HCT116 (cell line): Measurements from ENCODE around the gene ITIH1. TPM values are rescaled to one million over a fixed set of nuclear protein-coding genes. Genes with fewer than 3 reads are reported as not detected.

Experiments used
- ATAC-seq: fragments of 200-7000 bp; cut with Tn5 transposase; 2 replicates; pipeline ENCODE4 v1.9.1; 2020; ENCODE audit warnings: mild to moderate bottlenecking, moderate library complexity
- BruUV-seq: library from RNA; stranded (reverse); fragments of 400-500 nt; replicated peaks from 2 replicates; lab custom pipeline; 2021; lab: Mats Ljungman, UMichigan
- CTCF ChIA-PET: fragments of 300-600 bp; sonication (Branson Sonifier 250); formaldehyde crosslinking; loops from one replicate; lab custom pipeline; 2021; ENCODE audit warnings: antibody characterized with exemption; lab: Charles Lee
- POLR2A ChIA-PET: fragments of 300-600, 350-600 bp; sonication (Branson Sonifier 250); formaldehyde crosslinking; loops from one replicate; lab custom pipeline; 2021; ENCODE audit warnings: antibody characterized with exemption; lab: Charles Lee
- RAD21 ChIA-PET, 2 experiments: fragments of 300-600 bp; sonication (Branson Sonifier 250); formaldehyde crosslinking; loops; one replicate each; lab custom pipeline; 2023; ENCODE audit warnings: low total read pairs in 2 of 2; ENCODE audit not compliant: uncharacterized antibody in 2 of 2, unreplicated experiment in 2 of 2, low non-redundant PET in 1 of 2; lab: Charles Lee
- DNase-seq: peaks from one replicate; pipeline ENCODE4 v3.0.0-alpha.2; 2010; ENCODE audit warnings: low read depth, low spot score
- H2AFZ ChIP-seq: fragments of 200-600 bp; shearing (Covaris generic), sonication (generic); 2 replicates; pipeline ENCODE4 v1.6.1; 2017; ENCODE audit warnings: low read depth, mixed run types, mixed read lengths, antibody characterized with exemption, low read length; ENCODE audit not compliant: poor library complexity, severe bottlenecking
- H3K27ac ChIP-seq: 2 replicates; pipeline ENCODE4 v1.5.1; 2012; ENCODE audit warnings: low read depth, low read length
- H3K27me3 ChIP-seq: fragments of 200-600 bp; sonication (generic); 2 replicates; pipeline ENCODE4 v1.6.1; 2016; ENCODE audit warnings: mixed run types, low read length, mixed read lengths; ENCODE audit not compliant: insufficient read depth
- H3K36me3 ChIP-seq, 2 experiments: fragments of 200-500 bp in 1 of 2; fragments of 200-600 bp in 1 of 2; sonication (Bioruptor generic) in 1 of 2; sonication (generic) in 1 of 2; 2 replicates each; pipeline versions ENCODE4 v1.5.1 to v1.6.1; 2014 to 2016; ENCODE audit warnings: low read length in 2 of 2, inconsistent platforms in 1 of 2, mixed read lengths in 1 of 2, mixed run types in 1 of 2; ENCODE audit not compliant: insufficient read depth in 2 of 2, control insufficient read depth in 1 of 2
- H3K4me1 ChIP-seq, 2 experiments: fragments of 200-600 bp in 1 of 2; sonication (generic) in 1 of 2; 2 replicates each; pipeline versions ENCODE4 v1.5.1 to v1.6.1; 2012 to 2017; ENCODE audit warnings: low read length in 2 of 2, inconsistent platforms in 1 of 2, mild to moderate bottlenecking in 1 of 2, mixed read lengths in 1 of 2, mixed run types in 1 of 2, moderate library complexity in 1 of 2; ENCODE audit not compliant: insufficient read depth in 2 of 2, control insufficient read depth in 1 of 2
- H3K4me2 ChIP-seq: fragments of 200-600 bp; sonication (generic); 2 replicates; pipeline ENCODE4 v1.6.1; 2017; ENCODE audit warnings: mixed run types, low read length, mixed read lengths
- H3K4me3 ChIP-seq, 2 experiments: fragments of 200-600 bp in 1 of 2; sonication (generic) in 1 of 2; replicated peaks in 1 of 2; 2 replicates each; pipeline ENCODE4 v1.5.1; 2011 to 2016; ENCODE audit warnings: low read length in 2 of 2, control low read depth in 1 of 2, low read depth in 1 of 2, mild to moderate bottlenecking in 1 of 2, mixed read lengths in 1 of 2, mixed run types in 1 of 2
- H3K79me2 ChIP-seq: fragments of 200-600 bp; sonication (generic); 2 replicates; pipeline ENCODE4 v1.6.1; 2017; ENCODE audit warnings: mild to moderate bottlenecking, mixed run types, low read length, moderate library complexity, mixed read lengths; ENCODE audit not compliant: insufficient read depth
- H3K9ac ChIP-seq: fragments of 200-600 bp; sonication (generic); 2 replicates; pipeline ENCODE4 v1.6.1; 2016; ENCODE audit warnings: low read length, mixed read lengths
- H3K9me2 ChIP-seq: fragments of 200-600 bp; sonication (generic), shearing (Covaris generic); 2 replicates; pipeline ENCODE4 v1.6.1; 2017; ENCODE audit warnings: mixed run types, mild to moderate bottlenecking, moderate library complexity; ENCODE audit not compliant: insufficient read depth
- H3K9me3 ChIP-seq, 2 experiments: fragments of 200-500 bp in 1 of 2; fragments of 200-600 bp in 1 of 2; sonication (Bioruptor generic) in 1 of 2; sonication (generic) in 1 of 2; 2 replicates each; pipeline ENCODE4 v1.6.1; 2014 to 2017; ENCODE audit warnings: low read length in 2 of 2, mixed read lengths in 2 of 2, inconsistent platforms in 1 of 2, low read depth in 1 of 2, mild to moderate bottlenecking in 1 of 2, mixed run types in 1 of 2, moderate library complexity in 1 of 2; ENCODE audit not compliant: control insufficient read depth in 1 of 2, insufficient read depth in 1 of 2
- H4K20me1 ChIP-seq: fragments of 200-600 bp; sonication (generic), shearing (Covaris generic); 2 replicates; pipeline ENCODE4 v1.6.1; 2017; ENCODE audit warnings: mixed run types, mild to moderate bottlenecking, moderate library complexity; ENCODE audit not compliant: insufficient read depth
- CBX3 ChIP-seq: IDR thresholded peaks from 2 replicates; pipeline ENCODE4 v1.6.1; 2012; ENCODE audit warnings: low read depth
- ELF1 ChIP-seq: IDR thresholded peaks from 2 replicates; pipeline ENCODE4 v1.6.1; 2012; ENCODE audit warnings: low read depth, borderline replicate concordance
- FOSL1 ChIP-seq: IDR thresholded peaks from 2 replicates; pipeline ENCODE4 v1.6.1; 2012; ENCODE audit warnings: low read depth
- JUND ChIP-seq: IDR thresholded peaks from 2 replicates; pipeline ENCODE4 v1.6.1; 2012
- POLR2A ChIP-seq: IDR thresholded peaks from 2 replicates; pipeline ENCODE4 v1.7.0; 2011; ENCODE audit warnings: borderline replicate concordance; ENCODE audit not compliant: insufficient read depth, insufficient read length; ENCODE audit errors: extremely low read depth
- POLR2AphosphoS5 ChIP-seq: IDR thresholded peaks from 2 replicates; pipeline ENCODE4 v1.6.1; 2011; ENCODE audit warnings: mild to moderate bottlenecking, low read depth, low read length, moderate library complexity
- RAD21 ChIP-seq: IDR thresholded peaks from 2 replicates; pipeline ENCODE4 v1.6.1; 2012; ENCODE audit warnings: low read depth, mild to moderate bottlenecking
- SP1 ChIP-seq: IDR thresholded peaks from 2 replicates; pipeline ENCODE4 v1.6.1; 2012; ENCODE audit warnings: low read depth
- TCF7L2 ChIP-seq: IDR thresholded peaks from 2 replicates; pipeline ENCODE4 v1.7.0; 2011; ENCODE audit warnings: borderline replicate concordance, inconsistent platforms; ENCODE audit not compliant: insufficient read depth, insufficient read length; ENCODE audit errors: extremely low read depth
- YY1 ChIP-seq: IDR thresholded peaks from 2 replicates; pipeline ENCODE4 v1.6.1; 2011; ENCODE audit warnings: low read length, low read depth, moderate library complexity, mild to moderate bottlenecking; ENCODE audit not compliant: insufficient replicate concordance; ENCODE audit errors: extremely low read depth
- ZFX ChIP-seq: fragments of 450-650 bp; IDR thresholded peaks from 2 replicates; pipeline ENCODE4 v1.6.1; 2017
- ZNF274 ChIP-seq: fragments of 200-500 bp; sonication (Bioruptor generic); IDR thresholded peaks from 2 replicates; pipeline ENCODE4 v1.6.1; 2014; ENCODE audit warnings: mild to moderate bottlenecking, low read depth, low read length, inconsistent platforms
- intact Hi-C: fragments of 100-400 bp; cut with micrococcal nuclease; formaldehyde crosslinking; loops from 2 replicates; pipeline ENCODE4 v1.10.0; 2022
- total RNA-seq: library from RNA; stranded (reverse); gene quantifications from one replicate; pipeline ENCODE4 v1.2.1, GENCODE V29; 2021; ENCODE audit not compliant: unreplicated experiment
- TF ChIP-seq, protein P1 (sequence below), 3 experiments: fragments of 200-600 bp in 1 of 3; sonication (generic) in 1 of 3; IDR thresholded peaks in 2 of 3; conservative IDR thresholded peaks in 1 of 3; 2 replicates each; pipeline ENCODE4 v1.5.1; 2012 to 2017; ENCODE audit warnings: low read depth in 2 of 3, low read length in 2 of 3, antibody characterized with exemption in 1 of 3, borderline replicate concordance in 1 of 3, control low read depth in 1 of 3, mild to moderate bottlenecking in 1 of 3, mixed read lengths in 1 of 3, mixed run types in 1 of 3, moderate library complexity in 1 of 3; ENCODE audit not compliant: insufficient read depth in 1 of 3
- TF ChIP-seq, protein P2 (sequence below): IDR thresholded peaks from 2 replicates; pipeline ENCODE4 v1.6.1; 2012; ENCODE audit warnings: low read depth

The ITIH1 gene
- total RNA-seq, 1 experiment from 2014 or later = 0.37 TPM

DNA sequence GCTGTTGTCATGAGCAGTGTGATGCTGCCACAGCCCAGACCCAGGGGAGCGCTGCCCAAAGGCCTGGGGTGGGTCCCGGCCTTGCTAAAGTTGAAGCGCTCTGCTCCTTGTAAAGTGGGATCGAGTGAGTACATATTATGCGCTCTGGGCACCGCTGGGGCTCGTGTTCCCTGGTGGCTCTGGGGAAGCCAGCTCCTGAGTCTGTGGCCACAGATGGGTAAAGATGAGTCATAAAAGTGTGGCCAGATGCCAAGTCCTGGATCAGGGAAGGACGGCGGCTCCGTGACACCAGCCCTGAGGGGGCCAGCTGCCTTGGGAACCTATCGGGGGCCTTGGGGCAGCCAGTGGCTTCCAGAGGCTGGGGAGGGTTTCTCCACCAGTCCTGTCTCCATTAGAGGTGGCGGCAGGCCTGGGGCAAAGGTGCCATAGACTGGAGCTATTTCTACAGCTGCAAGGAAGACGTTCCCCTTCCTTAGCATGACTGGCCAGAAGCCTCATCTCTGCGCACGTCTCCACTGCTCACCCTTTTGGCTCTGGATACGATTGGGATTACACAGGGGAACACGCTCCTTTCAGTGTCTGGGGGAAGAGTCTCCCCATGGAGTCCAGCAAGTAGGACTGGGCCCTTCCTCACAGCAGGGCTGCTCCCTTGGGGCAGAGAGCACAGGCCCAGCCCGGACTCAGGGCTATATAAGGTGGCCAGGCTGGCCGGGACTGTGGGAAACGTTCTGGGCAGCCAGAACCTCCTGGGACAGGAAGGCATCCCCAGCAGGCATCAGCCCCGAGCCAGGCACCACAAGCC, 54.3 kb downstream of the ITIH1 start:
- intact Hi-C loops = no loop called here
- H3K9ac ChIP-seq = peak overlapping the region; percentile 29
- no peaks in the 10 kb centered on the region for H4K20me1 ChIP-seq
- ATAC-seq (peak; percentile 87), DNase-seq (peak; percentile 68)
- CTCF ChIA-PET = interaction anchor here (1.1 to 1.9 kb wide), 2 partner anchors 11 to 33 kb away, joined by 3 to 11 read pairs; no protein-coding TSS in a partner anchor
- H3K4me3 ChIP-seq = peak overlapping the region; percentile 4 to 32; a peak in 2 of 4 replicates
- H3K27me3 ChIP-seq = no peaks in the 10 kb centered on the region
- BruUV-seq = no TSS peak
- no peaks in the 10 kb centered on the region for H3K36me3 ChIP-seq
- no peaks in the 10 kb centered on the region for H3K9me3 ChIP-seq
- H3K4me2 ChIP-seq = peak overlapping the region; percentile 77
- H2AFZ ChIP-seq = no peak overlapping the region
- peaks cover 20 to 22% of the 10 kb centered on the region in 2 experiments for H3K4me1 ChIP-seq
- no peaks in the 10 kb centered on the region for H3K79me2 ChIP-seq
- TF ChIP-seq POLR2AphosphoS5 (peak; percentile 57), ZFX (no peak), FOSL1 (peak; percentile 82), JUND (peak; percentile 82), TCF7L2 (peak; percentile 56)
- TF ChIP-seq, all 23 proteins: peak for 4
- POLR2A ChIA-PET = no interaction called here
- RAD21 ChIA-PET = interaction anchor here in 1 of 2 experiments (1.1 kb wide), 1 partner anchor 12 kb away, joined by 3 read pairs; no protein-coding TSS in a partner anchor
- Histone ChIP-seq H3K9me2 (no peaks in the 10 kb centered on the region), H3K27ac (peak overlapping the region; percentile 21; the same call in 1 of the 2 replicates)

GRCh38 chr3:52833202-52833601, 55.8 kb downstream of the ITIH1 start:
- H3K9me2 ChIP-seq = no peaks in the 10 kb centered on the region
- DNase-seq = no peak
- H3K27me3 ChIP-seq = no peaks in the 10 kb centered on the region
- ATAC-seq = no peak
- POLR2A ChIA-PET = no interaction called here
- H4K20me1 ChIP-seq = no peaks in the 10 kb centered on the region
- RAD21 ChIA-PET = no interaction called here
- H3K27ac ChIP-seq = no peak overlapping the region
- H3K4me1 ChIP-seq = peaks cover 20 to 22% of the 10 kb centered on the region in 2 experiments
- CTCF ChIA-PET = no interaction called here
- intact Hi-C loops = no loop called here
- no peaks in the 10 kb centered on the region for H3K36me3 ChIP-seq
- no TSS peak for BruUV-seq
- H3K9me3 ChIP-seq = no peaks in the 10 kb centered on the region
- H3K4me2 ChIP-seq = no peak overlapping the region
- no peak overlapping the region for H2AFZ ChIP-seq
- no peaks in the 10 kb centered on the region for H3K79me2 ChIP-seq
- no peak overlapping the region for H3K9ac ChIP-seq
- no peak overlapping the region for H3K4me3 ChIP-seq
- TF ChIP-seq ELF1 (no peak), SP1 (no peak), YY1 (no peak), POLR2A (no peak), JUND (no peak), RAD21 (no peak), CBX3 (no peak), ZNF274 (no peak), FOSL1 (no peak)
- TF ChIP-seq, protein P1, sequence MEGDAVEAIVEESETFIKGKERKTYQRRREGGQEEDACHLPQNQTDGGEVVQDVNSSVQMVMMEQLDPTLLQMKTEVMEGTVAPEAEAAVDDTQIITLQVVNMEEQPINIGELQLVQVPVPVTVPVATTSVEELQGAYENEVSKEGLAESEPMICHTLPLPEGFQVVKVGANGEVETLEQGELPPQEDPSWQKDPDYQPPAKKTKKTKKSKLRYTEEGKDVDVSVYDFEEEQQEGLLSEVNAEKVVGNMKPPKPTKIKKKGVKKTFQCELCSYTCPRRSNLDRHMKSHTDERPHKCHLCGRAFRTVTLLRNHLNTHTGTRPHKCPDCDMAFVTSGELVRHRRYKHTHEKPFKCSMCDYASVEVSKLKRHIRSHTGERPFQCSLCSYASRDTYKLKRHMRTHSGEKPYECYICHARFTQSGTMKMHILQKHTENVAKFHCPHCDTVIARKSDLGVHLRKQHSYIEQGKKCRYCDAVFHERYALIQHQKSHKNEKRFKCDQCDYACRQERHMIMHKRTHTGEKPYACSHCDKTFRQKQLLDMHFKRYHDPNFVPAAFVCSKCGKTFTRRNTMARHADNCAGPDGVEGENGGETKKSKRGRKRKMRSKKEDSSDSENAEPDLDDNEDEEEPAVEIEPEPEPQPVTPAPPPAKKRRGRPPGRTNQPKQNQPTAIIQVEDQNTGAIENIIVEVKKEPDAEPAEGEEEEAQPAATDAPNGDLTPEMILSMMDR (IDR thresholded peaks at IDR 0.05 in 2 of 3, conservative IDR thresholded peaks at IDR 0.05 in 1 of 3; ENCODE audit: borderline replicate concordance in 1 of 3, insufficient read depth in 1 of 3, low read depth in 2 of 3, low read length in 2 of 3) = no peak
- TF ChIP-seq, protein P2, sequence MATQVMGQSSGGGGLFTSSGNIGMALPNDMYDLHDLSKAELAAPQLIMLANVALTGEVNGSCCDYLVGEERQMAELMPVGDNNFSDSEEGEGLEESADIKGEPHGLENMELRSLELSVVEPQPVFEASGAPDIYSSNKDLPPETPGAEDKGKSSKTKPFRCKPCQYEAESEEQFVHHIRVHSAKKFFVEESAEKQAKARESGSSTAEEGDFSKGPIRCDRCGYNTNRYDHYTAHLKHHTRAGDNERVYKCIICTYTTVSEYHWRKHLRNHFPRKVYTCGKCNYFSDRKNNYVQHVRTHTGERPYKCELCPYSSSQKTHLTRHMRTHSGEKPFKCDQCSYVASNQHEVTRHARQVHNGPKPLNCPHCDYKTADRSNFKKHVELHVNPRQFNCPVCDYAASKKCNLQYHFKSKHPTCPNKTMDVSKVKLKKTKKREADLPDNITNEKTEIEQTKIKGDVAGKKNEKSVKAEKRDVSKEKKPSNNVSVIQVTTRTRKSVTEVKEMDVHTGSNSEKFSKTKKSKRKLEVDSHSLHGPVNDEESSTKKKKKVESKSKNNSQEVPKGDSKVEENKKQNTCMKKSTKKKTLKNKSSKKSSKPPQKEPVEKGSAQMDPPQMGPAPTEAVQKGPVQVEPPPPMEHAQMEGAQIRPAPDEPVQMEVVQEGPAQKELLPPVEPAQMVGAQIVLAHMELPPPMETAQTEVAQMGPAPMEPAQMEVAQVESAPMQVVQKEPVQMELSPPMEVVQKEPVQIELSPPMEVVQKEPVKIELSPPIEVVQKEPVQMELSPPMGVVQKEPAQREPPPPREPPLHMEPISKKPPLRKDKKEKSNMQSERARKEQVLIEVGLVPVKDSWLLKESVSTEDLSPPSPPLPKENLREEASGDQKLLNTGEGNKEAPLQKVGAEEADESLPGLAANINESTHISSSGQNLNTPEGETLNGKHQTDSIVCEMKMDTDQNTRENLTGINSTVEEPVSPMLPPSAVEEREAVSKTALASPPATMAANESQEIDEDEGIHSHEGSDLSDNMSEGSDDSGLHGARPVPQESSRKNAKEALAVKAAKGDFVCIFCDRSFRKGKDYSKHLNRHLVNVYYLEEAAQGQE = no peak
